ENCODE results near the gene FGF18.

GRCh38 chr5:171418316-171418981, 998 bp upstream of the FGF18 start:
- TF ChIP-seq CTCF (IDR thresholded peaks at IDR 0.05) (peak; percentile 68 to 95 (median 91)), POLR2A (IDR thresholded peaks at IDR 0.05) (no peak), EP300 (IDR thresholded peaks at IDR 0.05) (no peak)
